Activated CD8-positive, alpha-beta T cell treated with anti-CD3 and anti-CD28 coated beads for 36 hours (primary cell): ENCODE data around the gene VTN. TPM values are rescaled to one million over a fixed set of nuclear protein-coding genes. Genes with fewer than 3 reads are reported as not detected.

Source experiments
- ATAC-seq: fragments of 200-7000 bp; cut with Tn5 transposase; one replicate; pipeline ENCODE4 v1.10.0; 2021; ENCODE audit warnings: mild to moderate bottlenecking, moderate library complexity
- CTCF ChIA-PET: fragments of 350-600 bp; sonication (Branson Sonifier 250); formaldehyde crosslinking; loops from one replicate; lab custom pipeline; 2021; ENCODE audit warnings: antibody characterized with exemption; lab: Charles Lee
- POLR2A ChIA-PET: fragments of 350-600 bp; sonication (Branson Sonifier 250); formaldehyde crosslinking; loops from one replicate; lab custom pipeline; 2021; ENCODE audit warnings: antibody characterized with exemption; lab: Charles Lee
- DNase-seq: peaks from one replicate; pipeline ENCODE4 v3.0.0-alpha.2; 2020
- H3K27ac Mint-ChIP-seq: one replicate; pipeline ENCODE4 v1.8.0; 2021; ENCODE audit warnings: mild to moderate bottlenecking, mixed read lengths
- H3K27me3 Mint-ChIP-seq: one replicate; pipeline ENCODE4 v1.8.0; 2021; ENCODE audit warnings: mixed read lengths
- H3K36me3 Mint-ChIP-seq: one replicate; pipeline ENCODE4 v1.8.0; 2021; ENCODE audit warnings: low read depth, mixed read lengths
- H3K4me1 Mint-ChIP-seq: one replicate; pipeline ENCODE4 v1.8.0; 2021; ENCODE audit warnings: low read depth, mixed read lengths
- H3K4me3 Mint-ChIP-seq: one replicate; pipeline ENCODE4 v1.8.0; 2021; ENCODE audit warnings: mild to moderate bottlenecking, moderate library complexity, mixed read lengths
- H3K9me3 Mint-ChIP-seq: one replicate; pipeline ENCODE4 v1.8.0; 2021; ENCODE audit warnings: mixed read lengths
- intact Hi-C: fragments of 100-400 bp; cut with micrococcal nuclease; formaldehyde crosslinking; loops from one replicate; pipeline ENCODE4 v1.10.0; 2022
- total RNA-seq, 2 experiments: library from RNA; stranded (reverse); gene quantifications; one replicate each; pipeline ENCODE4 v1.2.3, GENCODE V29; 2021
- TF ChIP-seq, protein P1 (sequence below): fragments of 200-600 bp; IDR thresholded peaks from one replicate; pipeline ENCODE4 v1.8.0; 2022; ENCODE audit warnings: antibody characterized with exemption, mild to moderate bottlenecking

Gene VTN
- total RNA-seq, 2 experiments from 2014 or later: 0.11 TPM; not detected in 1

DNA sequence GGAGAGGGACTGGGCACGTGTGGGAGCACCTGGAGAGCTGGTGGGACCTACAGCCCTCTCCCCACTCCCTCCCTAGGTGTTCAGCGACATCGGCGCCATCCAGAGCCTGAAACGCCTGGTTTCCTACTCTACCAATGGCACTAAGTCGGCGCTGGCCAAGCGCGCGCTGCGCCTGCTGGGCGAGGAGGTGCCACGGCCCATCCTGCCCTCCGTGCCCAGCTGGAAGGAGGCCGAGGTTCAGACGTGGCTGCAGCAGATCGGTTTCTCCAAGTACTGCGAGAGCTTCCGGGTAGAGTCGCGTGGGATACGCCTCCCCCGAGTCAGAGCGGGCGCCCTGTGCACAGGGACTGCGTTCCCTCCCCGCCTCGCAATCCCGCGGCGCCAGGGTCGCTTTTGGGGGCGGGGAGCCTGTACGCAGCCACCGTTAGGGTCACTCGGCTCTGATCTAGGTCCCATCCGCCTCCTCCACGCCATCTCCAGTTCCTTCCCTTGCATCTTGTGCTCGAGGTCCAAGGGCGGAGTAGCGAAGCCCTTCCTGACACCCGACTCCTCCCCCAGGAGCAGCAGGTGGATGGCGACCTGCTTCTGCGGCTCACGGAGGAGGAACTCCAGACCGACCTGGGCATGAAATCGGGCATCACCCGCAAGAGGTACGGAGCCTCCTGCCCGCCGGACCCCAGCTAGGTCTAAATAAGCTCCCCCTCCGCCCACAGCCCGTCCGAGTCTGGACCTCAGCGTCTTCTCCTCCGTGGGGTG lies 14.4 kb upstream of the VTN start:
- peak overlapping the region; percentile 63 for H3K27ac Mint-ChIP-seq
- no peaks in the 10 kb centered on the region for H3K9me3 Mint-ChIP-seq
- H3K27me3 Mint-ChIP-seq: peaks cover 2% of the 10 kb centered on the region
- ATAC-seq (peak; percentile 94), DNase-seq (peak; percentile 80)
- H3K36me3 Mint-ChIP-seq: peaks cover 28% of the 10 kb centered on the region
- CTCF ChIA-PET: interaction anchor here (0.9 to 1.8 kb wide), 4 partner anchors 13 to 165 kb away, joined by 3 to 9 read pairs (median 4); partner anchors contain the start of genes POLDIP2 and SARM1
- peak overlapping the region; percentile 84 for H3K4me3 Mint-ChIP-seq
- intact Hi-C loops: no loop called here
- peaks cover 20% of the 10 kb centered on the region for H3K4me1 Mint-ChIP-seq
- TF ChIP-seq, protein P1, sequence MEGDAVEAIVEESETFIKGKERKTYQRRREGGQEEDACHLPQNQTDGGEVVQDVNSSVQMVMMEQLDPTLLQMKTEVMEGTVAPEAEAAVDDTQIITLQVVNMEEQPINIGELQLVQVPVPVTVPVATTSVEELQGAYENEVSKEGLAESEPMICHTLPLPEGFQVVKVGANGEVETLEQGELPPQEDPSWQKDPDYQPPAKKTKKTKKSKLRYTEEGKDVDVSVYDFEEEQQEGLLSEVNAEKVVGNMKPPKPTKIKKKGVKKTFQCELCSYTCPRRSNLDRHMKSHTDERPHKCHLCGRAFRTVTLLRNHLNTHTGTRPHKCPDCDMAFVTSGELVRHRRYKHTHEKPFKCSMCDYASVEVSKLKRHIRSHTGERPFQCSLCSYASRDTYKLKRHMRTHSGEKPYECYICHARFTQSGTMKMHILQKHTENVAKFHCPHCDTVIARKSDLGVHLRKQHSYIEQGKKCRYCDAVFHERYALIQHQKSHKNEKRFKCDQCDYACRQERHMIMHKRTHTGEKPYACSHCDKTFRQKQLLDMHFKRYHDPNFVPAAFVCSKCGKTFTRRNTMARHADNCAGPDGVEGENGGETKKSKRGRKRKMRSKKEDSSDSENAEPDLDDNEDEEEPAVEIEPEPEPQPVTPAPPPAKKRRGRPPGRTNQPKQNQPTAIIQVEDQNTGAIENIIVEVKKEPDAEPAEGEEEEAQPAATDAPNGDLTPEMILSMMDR: no peak
- POLR2A ChIA-PET: interaction anchor here (0.6 to 3.5 kb wide), 10 partner anchors 11 to 294 kb away, joined by 3 to 22 read pairs (median 5); partner anchors contain the start of genes POLDIP2, SARM1 and SEBOX

DNA sequence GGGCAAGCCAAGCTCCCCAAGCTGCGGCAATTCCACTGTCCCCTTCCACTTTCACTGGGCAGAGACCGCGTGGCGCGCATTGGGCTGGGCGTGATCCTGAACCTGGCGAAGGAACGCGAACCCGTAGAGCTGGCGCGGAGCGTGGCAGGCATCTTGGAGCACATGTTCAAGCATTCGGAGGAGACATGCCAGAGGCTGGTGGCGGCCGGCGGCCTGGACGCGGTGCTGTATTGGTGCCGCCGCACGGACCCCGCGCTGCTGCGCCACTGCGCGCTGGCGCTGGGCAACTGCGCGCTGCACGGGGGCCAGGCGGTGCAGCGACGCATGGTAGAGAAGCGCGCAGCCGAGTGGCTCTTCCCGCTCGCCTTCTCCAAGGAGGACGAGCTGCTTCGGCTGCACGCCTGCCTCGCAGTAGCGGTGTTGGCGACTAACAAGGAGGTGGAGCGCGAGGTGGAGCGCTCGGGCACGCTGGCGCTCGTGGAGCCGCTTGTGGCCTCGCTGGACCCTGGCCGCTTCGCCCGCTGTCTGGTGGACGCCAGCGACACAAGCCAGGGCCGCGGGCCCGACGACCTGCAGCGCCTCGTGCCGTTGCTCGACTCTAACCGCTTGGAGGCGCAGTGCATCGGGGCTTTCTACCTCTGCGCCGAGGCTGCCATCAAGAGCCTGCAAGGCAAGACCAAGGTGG lies 11.2 kb upstream of the VTN start:
- no peaks in the 10 kb centered on the region for H3K9me3 Mint-ChIP-seq
- ATAC-seq (peak; percentile 23), DNase-seq (peak; percentile 52)
- intact Hi-C loops: no loop called here
- H3K4me3 Mint-ChIP-seq: peak overlapping the region; percentile 5
- H3K27me3 Mint-ChIP-seq: peaks cover 2% of the 10 kb centered on the region
- ChIA-PET CTCF (interaction anchor here (0.8 to 3.6 kb wide), 4 partner anchors 10 to 36 kb away, joined by 3 to 18 read pairs (median 5); partner anchors contain the start of gene POLDIP2), POLR2A (interaction anchor here (1.0 kb wide), 1 partner anchor 50 kb away, joined by 4 read pairs; no protein-coding TSS in a partner anchor)
- peaks cover 20% of the 10 kb centered on the region for H3K4me1 Mint-ChIP-seq
- H3K27ac Mint-ChIP-seq: no peak overlapping the region
- TF ChIP-seq, protein P1: peak; percentile 46
- peaks cover 22% of the 10 kb centered on the region for H3K36me3 Mint-ChIP-seq

DNA sequence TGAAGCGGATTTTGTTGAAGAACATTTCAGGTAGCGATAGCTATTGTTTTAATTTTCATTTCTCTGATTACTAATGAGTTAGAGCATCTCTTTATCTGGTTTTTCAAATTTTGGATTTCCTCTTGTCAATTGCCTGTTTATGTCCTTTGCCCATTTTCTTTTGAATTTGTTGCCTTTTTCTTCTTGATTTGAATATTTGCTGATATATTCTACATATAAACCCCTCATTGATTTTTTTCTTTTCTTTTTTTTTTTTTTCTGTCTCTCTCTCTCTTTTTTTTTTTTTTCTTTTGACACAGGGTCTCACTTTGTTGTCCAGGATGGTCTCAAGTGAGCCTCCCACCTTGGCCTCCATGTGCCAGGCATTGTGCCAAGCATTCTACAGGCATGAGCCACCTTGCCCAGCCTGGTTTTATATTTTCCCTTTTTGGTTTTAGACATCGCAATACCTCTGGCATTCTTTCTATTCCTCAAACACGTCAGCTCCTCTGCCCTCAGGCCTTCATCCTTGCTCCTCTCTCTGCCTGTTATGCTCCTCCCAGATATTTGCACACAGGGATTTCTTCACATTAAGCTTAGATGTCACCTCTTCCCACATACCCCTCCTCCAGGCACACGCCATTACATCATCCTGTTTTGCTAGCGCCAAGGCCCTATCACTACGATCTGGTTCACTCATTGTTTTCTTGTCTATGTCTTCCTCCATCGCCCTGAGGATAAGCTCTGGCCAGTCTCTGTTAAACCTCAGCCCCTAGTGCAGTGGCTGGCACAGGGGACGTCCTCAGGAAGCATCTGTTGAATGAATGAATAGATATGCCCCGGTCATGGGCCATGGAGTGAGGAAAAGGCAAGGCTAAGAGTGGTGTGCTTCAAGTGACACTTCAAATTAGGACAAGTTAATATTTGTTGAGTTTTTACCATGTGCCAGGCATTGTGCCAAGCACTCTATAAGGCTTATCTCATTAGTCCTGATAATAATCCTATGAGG lies 10.0 kb upstream of the VTN start:
- CTCF ChIA-PET: interaction anchor here (3.6 kb wide), 1 partner anchor 37 kb away, joined by 18 read pairs; no protein-coding TSS in a partner anchor

DNA sequence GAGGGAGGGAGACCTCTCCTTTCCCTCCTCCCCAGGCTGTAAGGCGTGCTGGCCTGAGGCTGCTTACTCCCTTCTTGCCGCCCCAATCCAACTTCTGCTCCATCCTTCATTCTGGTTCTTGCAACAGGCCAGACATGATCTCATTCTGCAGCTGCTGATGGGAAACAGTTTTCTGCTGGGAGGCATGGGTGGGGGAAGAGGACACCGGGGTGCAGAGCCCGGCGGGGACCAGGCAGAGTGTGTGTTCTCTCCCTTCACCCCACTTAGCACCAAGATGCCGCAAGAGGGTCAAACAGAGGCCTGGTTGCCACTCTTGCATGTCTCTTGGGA lies 2.8 kb upstream of the VTN start:
- TF ChIP-seq, protein P1: no peak
- DNase-seq: no peak
- ChIA-PET POLR2A (interaction anchor here (0.6 to 4.8 kb wide), 4 partner anchors 11 to 37 kb away, joined by 3 to 22 read pairs (median 5); partner anchors contain the start of genes POLDIP2 and TNFAIP1), CTCF (interaction anchor here (0.9 to 1.3 kb wide), 2 partner anchors 10 to 44 kb away, joined by 3 to 4 read pairs; no protein-coding TSS in a partner anchor)
- Mint-ChIP-seq H3K4me1 (peaks cover 20% of the 10 kb centered on the region), H3K4me3 (peak overlapping the region; percentile 84), H3K27me3 (no peaks in the 10 kb centered on the region), H3K27ac (peak overlapping the region; percentile 66), H3K9me3 (no peaks in the 10 kb centered on the region), H3K36me3 (peaks cover 10% of the 10 kb centered on the region)
- ATAC-seq: no peak
- intact Hi-C loops: no loop called here

More for the DNA sequence above, 10.0 kb upstream of the VTN start:
- TF ChIP-seq, protein P1: no peak
- peaks cover 16% of the 10 kb centered on the region for H3K4me1 Mint-ChIP-seq
- intact Hi-C loops: no loop called here
- peaks cover 2% of the 10 kb centered on the region for H3K27me3 Mint-ChIP-seq
- DNase-seq (no peak), ATAC-seq (no peak)
- H3K9me3 Mint-ChIP-seq: no peaks in the 10 kb centered on the region
- no peak overlapping the region for H3K4me3 Mint-ChIP-seq
- peaks cover 17% of the 10 kb centered on the region for H3K36me3 Mint-ChIP-seq
- H3K27ac Mint-ChIP-seq: no peak overlapping the region
- POLR2A ChIA-PET: interaction anchor here (0.9 to 1.4 kb wide), 3 partner anchors 10 to 171 kb away, joined by 3 to 5 read pairs (median 4); partner anchors contain the start of gene VTN
